Measurements from ENCODE around the gene RABGAP1L. TPM values are rescaled to one million over a fixed set of nuclear protein-coding genes. Genes with fewer than 3 reads are reported as not detected.

RABGAP1L gene
- total RNA-seq, 1 donor from 2014 or later, result 46.0 TPM

DNA sequence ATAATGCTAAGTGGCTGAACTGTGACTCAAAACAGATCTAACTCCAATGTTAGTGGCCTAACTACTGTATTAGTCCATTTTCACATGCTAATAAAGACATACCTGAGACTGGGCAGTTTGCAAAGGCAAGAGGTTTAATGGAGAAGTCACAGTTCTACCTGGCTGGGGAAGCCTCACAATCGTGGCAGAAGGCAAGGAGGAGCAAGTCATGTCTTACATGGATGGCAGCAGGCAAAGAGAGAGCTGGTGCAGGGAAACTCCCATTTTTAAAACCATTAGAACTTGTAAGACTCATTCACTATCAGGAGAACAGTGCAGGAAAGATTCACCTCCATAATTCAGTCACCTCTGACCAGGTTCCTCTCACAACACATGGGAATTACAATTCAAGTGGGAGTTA lies 760.8 kb downstream of the RABGAP1L start:
- no peaks in the 10 kb centered on the region for H3K27me3 ChIP-seq
- no peaks in the 10 kb centered on the region for H3F3A ChIP-seq (ENCODE audit: low read depth)
- Mint-ChIP-seq H3K9me3 (peaks cover 3% of the 10 kb centered on the region), H3K4me3 (no peak overlapping the region), H3K27ac (no peak overlapping the region), H3K27me3 (ENCODE audit: insufficient read depth, low read depth) (peaks cover 2% of the 10 kb centered on the region), H3K4me1 (no peaks in the 10 kb centered on the region), H3K36me3 (no peaks in the 10 kb centered on the region)
- no peaks in the 10 kb centered on the region for H4K20me1 ChIP-seq (ENCODE audit: low read depth)
- H3K9me3 ChIP-seq (ENCODE audit: low read depth), result no peaks in the 10 kb centered on the region
- H3K4me2 ChIP-seq, result no peak overlapping the region
- no peak overlapping the region for H3K9ac ChIP-seq
- H3K79me2 ChIP-seq (ENCODE audit: low read depth), result peaks cover 8% of the 10 kb centered on the region
- TF ChIP-seq, protein P1, sequence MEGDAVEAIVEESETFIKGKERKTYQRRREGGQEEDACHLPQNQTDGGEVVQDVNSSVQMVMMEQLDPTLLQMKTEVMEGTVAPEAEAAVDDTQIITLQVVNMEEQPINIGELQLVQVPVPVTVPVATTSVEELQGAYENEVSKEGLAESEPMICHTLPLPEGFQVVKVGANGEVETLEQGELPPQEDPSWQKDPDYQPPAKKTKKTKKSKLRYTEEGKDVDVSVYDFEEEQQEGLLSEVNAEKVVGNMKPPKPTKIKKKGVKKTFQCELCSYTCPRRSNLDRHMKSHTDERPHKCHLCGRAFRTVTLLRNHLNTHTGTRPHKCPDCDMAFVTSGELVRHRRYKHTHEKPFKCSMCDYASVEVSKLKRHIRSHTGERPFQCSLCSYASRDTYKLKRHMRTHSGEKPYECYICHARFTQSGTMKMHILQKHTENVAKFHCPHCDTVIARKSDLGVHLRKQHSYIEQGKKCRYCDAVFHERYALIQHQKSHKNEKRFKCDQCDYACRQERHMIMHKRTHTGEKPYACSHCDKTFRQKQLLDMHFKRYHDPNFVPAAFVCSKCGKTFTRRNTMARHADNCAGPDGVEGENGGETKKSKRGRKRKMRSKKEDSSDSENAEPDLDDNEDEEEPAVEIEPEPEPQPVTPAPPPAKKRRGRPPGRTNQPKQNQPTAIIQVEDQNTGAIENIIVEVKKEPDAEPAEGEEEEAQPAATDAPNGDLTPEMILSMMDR (IDR thresholded peaks at IDR 0.05), result no peak
- TF ChIP-seq EZH2 (IDR thresholded peaks at IDR 0.05) (no peak), EZH2phosphoT487 (IDR thresholded peaks at IDR 0.05) (no peak)
- no peak overlapping the region for H3K4me3 ChIP-seq
- no peaks in the 10 kb centered on the region for H3K4me1 ChIP-seq
- no peak overlapping the region for H2AFZ ChIP-seq (replicated peaks)
- H3K36me3 ChIP-seq, result no peaks in the 10 kb centered on the region
- no peak for DNase-seq (ENCODE audit: low spot score)
- H3K27ac ChIP-seq, result no peak overlapping the region

DNA sequence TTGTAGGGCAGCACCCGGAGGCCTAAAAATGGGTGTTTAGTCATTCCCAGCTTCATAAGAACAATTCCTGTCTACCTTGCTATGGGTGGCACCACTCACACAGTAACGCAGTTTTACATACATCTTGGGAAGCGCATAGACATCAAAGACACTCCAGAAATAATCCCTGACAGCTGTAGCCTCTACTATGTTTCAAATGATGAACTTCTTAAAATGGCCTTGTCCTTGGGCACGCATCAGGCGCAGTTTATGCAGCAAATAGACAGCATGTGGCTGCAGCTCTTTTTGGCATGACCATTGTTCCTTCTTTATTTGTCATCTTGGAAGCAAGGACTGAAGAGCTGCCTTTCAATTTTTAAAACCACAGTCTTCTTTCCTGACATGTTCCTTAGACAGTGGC lies 762.8 kb downstream of the RABGAP1L start:
- Histone ChIP-seq H4K20me1 (ENCODE audit: low read depth) (no peaks in the 10 kb centered on the region), H3K79me2 (ENCODE audit: low read depth) (peaks cover 19% of the 10 kb centered on the region), H3K9ac (no peak overlapping the region), H3K27me3 (no peaks in the 10 kb centered on the region), H3K9me3 (ENCODE audit: low read depth) (peaks cover 6% of the 10 kb centered on the region), H3K4me2 (no peak overlapping the region), H2AFZ (replicated peaks) (no peak overlapping the region), H3K4me3 (no peak overlapping the region), H3K27ac (no peak overlapping the region), H3K4me1 (no peaks in the 10 kb centered on the region), H3F3A (ENCODE audit: low read depth) (no peaks in the 10 kb centered on the region), H3K36me3 (no peaks in the 10 kb centered on the region)
- Mint-ChIP-seq H3K4me3 (no peak overlapping the region), H3K27ac (no peak overlapping the region), H3K4me1 (no peaks in the 10 kb centered on the region), H3K36me3 (peaks cover 2% of the 10 kb centered on the region), H3K9me3 (peaks cover 3% of the 10 kb centered on the region), H3K27me3 (ENCODE audit: insufficient read depth, low read depth) (peaks cover 2% of the 10 kb centered on the region)
- TF ChIP-seq EZH2phosphoT487 (IDR thresholded peaks at IDR 0.05), result no peak
- no peak for TF ChIP-seq EZH2 (IDR thresholded peaks at IDR 0.05)
- TF ChIP-seq, protein P1 (IDR thresholded peaks at IDR 0.05), result no peak
- no peak for DNase-seq (ENCODE audit: low spot score)

DNA sequence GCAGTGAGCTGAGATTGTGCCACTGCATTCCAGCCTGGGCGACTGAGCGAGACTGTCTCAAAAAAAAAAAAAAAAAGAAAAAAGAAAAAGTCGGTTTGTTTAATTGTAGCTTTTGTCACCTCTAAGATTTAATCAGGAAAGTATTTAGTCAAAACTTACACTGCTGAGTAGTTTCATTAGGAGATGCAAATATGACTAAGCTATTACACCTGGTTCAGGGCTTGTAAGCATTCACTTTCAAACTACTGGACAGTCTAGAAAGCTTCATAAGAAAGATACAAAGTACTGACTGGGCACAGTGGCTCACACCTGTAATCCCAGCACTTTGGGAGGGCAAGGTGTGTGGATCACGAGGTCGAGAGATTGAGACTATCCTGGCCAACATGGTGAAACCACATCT lies 764.5 kb downstream of the RABGAP1L start:
- Histone ChIP-seq H3K4me2 (no peak overlapping the region), H3K36me3 (no peaks in the 10 kb centered on the region), H3K9me3 (ENCODE audit: low read depth) (peaks cover 6% of the 10 kb centered on the region), H2AFZ (replicated peaks) (no peak overlapping the region), H3K27me3 (no peaks in the 10 kb centered on the region), H3K4me1 (peaks cover 15% of the 10 kb centered on the region), H3F3A (ENCODE audit: low read depth) (peaks cover 15% of the 10 kb centered on the region), H4K20me1 (ENCODE audit: low read depth) (no peaks in the 10 kb centered on the region), H3K27ac (no peak overlapping the region), H3K4me3 (no peak overlapping the region), H3K9ac (no peak overlapping the region), H3K79me2 (ENCODE audit: low read depth) (peaks cover 23% of the 10 kb centered on the region)
- Mint-ChIP-seq H3K27ac (no peak overlapping the region), H3K4me3 (no peak overlapping the region), H3K9me3 (peaks cover 3% of the 10 kb centered on the region), H3K4me1 (peaks cover 7% of the 10 kb centered on the region), H3K27me3 (ENCODE audit: insufficient read depth, low read depth) (peaks cover 2% of the 10 kb centered on the region), H3K36me3 (peaks cover 2% of the 10 kb centered on the region)
- no peak for TF ChIP-seq EZH2phosphoT487 (IDR thresholded peaks at IDR 0.05)
- TF ChIP-seq, protein P1 (IDR thresholded peaks at IDR 0.05), result no peak
- no peak for TF ChIP-seq EZH2 (IDR thresholded peaks at IDR 0.05)
- no peak for DNase-seq (ENCODE audit: low spot score)
